Motor neuron (in vitro differentiated cells): ENCODE results near the gene C15orf40. TPM values are rescaled to one million over a fixed set of nuclear protein-coding genes. Genes with fewer than 3 reads are reported as not detected.
A peak's percentile ranks its signal among the peaks of the same experiment; 100 is the strongest.

Experiments
- ATAC-seq, 8 experiments: fragments of 200-7000 bp; cut with Tn5 transposase; replicated peaks in 6 of 8; 2 replicates each; pipeline ENCODE4 v1.8.0; 2021; ENCODE audit warnings: mild to moderate bottlenecking in 8 of 8, moderate library complexity in 8 of 8
- H3K27ac ChIP-seq, 2 donors: fragments of 250-450 bp; sonication (Bioruptor Pico); 2 replicates each; pipeline ENCODE4 v1.9.0; 2021; ENCODE audit warnings: antibody characterized with exemption in 2 of 2, mild to moderate bottlenecking in 2 of 2, moderate library complexity in 1 of 2
- H3K4me1 ChIP-seq, 2 donors: fragments of 250-450 bp; sonication (Bioruptor Pico); replicated peaks in 1 of 2; 2 replicates each; pipeline ENCODE4 v1.6.1; 2021; ENCODE audit warnings: antibody characterized with exemption in 2 of 2, mild to moderate bottlenecking in 2 of 2, moderate library complexity in 1 of 2
- H3K4me3 ChIP-seq, 5 donors: fragments of 250-450 bp; sonication (Bioruptor Pico); 2 replicates each; pipeline ENCODE4 v1.9.0; 2021; ENCODE audit warnings: antibody characterized with exemption in 5 of 5, mild to moderate bottlenecking in 5 of 5, moderate library complexity in 4 of 5
- WGBS, 10 experiments: fragments of 450-650 bp; shearing (Covaris generic); methylation state at CpG; one replicate each; pipeline ENCODE4 v1.0.0; 2022; 5-methylcytosine and 5-hydroxymethylcytosine counted together
- in situ Hi-C, 9 experiments: fragments of 400-800 bp; cut with MboI; loops; one replicate each; pipeline ENCODE4 v1.15.0; 2021; ENCODE audit warnings: low sequenced_read_pairs in 9 of 9, low pct_unique_long_range_greater_than_20kb in 2 of 9; ENCODE audit not compliant: unreplicated experiment in 9 of 9
- total RNA-seq, 8 experiments: library from RNA; unstranded; fragments of 300-600 nt; gene quantifications; 2 replicates each; pipeline versions ENCODE4 v1.2.3 to v1.2.4, GENCODE V29; 2022

The C15orf40 gene
- total RNA-seq, 8 experiments from 2014 or later, result 12.2 to 26.0 (median 23.0) TPM

DNA sequence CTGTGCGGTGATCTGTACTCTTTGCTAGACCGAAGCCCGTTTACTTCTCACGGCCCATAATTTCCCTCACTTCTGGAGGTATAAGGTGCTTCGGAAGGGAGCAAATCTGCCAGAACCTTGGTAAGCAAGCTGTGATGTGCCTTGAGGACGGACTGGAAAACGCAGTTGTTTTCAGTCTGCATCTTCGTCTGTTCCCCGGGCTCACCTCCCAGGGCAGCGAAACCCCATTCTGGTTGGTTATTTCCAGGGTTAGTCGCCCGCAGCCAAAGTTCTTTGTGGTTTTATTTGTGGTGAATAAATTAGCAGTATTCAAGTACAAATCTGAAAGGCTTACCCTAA lies 25.0 kb downstream of the C15orf40 start:
- ATAC-seq, result peak in 5 of 8 experiments; percentile 1 to 50 (median 38)
- 0 to 6% (median 0%) methylated on average over 3 to 12 of the region's 12 CpGs; no CpG with 5 or more reads in 3 of the 10 experiments for WGBS, 10 experiments
- Histone ChIP-seq H3K4me1 (peaks cover 9 to 12% of the 10 kb centered on the region in 2 donors), H3K4me3 (peak overlapping the region; percentile 67 to 82 (median 71)), H3K27ac (peak overlapping the region; percentile 84 to 87)
- in situ Hi-C loops, result loop anchor here in 1 of 9 experiments (25.0 kb wide), 1 partner anchor 399 kb away; no protein-coding TSS in a partner anchor

DNA sequence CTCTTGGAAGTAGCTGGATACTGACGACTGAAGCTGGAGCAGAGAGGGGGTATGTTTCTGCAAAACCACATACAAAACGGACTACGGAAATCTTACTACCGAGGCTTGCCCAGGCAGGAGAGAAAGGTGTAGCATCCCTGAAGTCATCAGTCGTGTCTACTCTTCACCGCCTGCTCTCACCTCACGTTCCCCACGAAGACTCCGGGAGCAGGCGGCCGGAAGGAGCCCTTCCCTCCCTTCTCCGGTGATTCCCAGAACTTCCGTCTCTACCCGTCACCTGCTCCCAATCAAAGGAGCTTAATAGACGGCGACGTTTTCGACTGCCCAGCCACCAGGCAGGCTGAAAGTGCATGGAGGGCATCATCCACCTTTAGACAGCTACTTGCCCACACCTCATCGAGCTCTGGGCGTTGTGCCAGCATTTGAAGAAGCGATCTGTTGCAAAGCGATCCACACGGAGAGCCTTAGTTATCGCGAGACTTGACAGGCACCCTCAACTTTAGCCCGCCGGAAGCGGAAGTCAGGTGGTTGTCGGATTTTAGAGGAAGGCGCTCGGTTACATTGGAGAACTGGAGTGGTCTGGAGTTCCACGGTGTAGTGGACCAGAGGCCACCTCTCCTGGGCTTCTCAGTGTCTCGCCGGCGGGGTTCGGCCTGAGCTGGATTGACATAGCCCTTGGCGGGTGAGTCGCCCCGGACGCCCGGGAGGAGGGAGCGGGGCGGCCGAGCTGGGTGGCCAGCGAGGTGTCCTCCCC lies 25.6 kb downstream of the C15orf40 start, which contains the start of gene RAMAC:
Gene RAMAC (plus strand): TSS at position 523 of the 754 bp plus-strand sequence. CDS start 2,809 bp downstream, outside the sequence.
- Histone ChIP-seq H3K4me3 (peak within 1 kb of the TSS; percentile 67 to 82 (median 71)), H3K27ac (peak within 1 kb of the TSS; percentile 84 to 87), H3K4me1 (peaks cover 12% of the 10 kb centered on the region in 2 donors)
- 0 to 27% (median 0%) methylated on average over 1 to 17 of the region's 45 CpGs; no CpG with 5 or more reads in 1 of the 10 experiments for WGBS, 10 experiments
- peak; percentile 96 to 99 (median 98) for ATAC-seq
- in situ Hi-C loops, result loop anchor here in 1 of 9 experiments (25.0 kb wide), 1 partner anchor 399 kb away; no protein-coding TSS in a partner anchor

DNA sequence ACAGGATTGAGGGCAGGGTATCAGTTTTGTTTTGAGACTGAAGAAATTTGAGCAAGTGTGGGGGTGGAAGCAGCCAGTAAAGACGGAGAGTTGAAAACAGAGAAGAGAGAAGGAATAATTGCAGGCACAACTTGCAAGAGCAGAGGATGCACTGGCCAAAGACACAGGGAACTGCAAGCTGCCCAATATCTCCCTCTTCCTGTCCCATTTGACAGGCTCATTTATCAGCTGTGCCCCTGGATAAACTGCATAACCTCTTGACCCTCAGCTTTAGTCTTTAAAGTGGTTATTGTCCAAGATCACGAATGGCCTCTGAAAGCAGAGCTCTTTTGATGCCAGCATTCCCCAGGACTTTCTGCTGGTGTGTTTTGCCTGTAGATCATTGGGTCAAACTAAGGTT lies 30.5 kb downstream of the C15orf40 start:
- in situ Hi-C loops, result loop anchor here in 1 of 9 experiments (25.0 kb wide), 1 partner anchor 394 kb away; no protein-coding TSS in a partner anchor
- H3K4me1 ChIP-seq, result peaks cover 5 to 8% of the 10 kb centered on the region in 2 donors
- ATAC-seq, result no peak
- H3K4me3 ChIP-seq, result no peak overlapping the region
- 0 to 100% (median 19%) methylated on average over 1 to 2 of the region's 2 CpGs; no CpG with 5 or more reads in 1 of the 10 experiments for WGBS, 10 experiments
- no peak overlapping the region for H3K27ac ChIP-seq

DNA sequence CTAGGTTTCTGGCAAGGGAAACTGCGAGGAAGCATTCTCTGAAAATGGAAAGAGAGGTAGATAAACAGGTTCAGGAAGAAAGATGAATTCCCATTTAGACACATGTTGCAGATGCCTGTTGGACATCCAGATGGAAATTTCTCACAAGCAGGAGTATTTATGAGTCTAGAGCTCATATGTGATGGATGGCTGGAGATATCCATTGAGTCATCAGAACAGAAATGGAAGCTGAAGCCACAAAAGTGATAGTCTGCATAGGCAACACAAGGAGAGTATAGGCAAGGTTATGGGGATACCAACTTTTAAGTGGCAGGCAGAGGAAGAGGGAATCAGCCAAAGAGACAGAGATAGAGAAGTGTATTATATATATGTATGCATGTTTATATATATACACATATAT lies 31.7 kb downstream of the C15orf40 start:
- in situ Hi-C loops, result loop anchor here in 1 of 9 experiments (25.0 kb wide), 1 partner anchor 392 kb away; no protein-coding TSS in a partner anchor
- no peak overlapping the region for H3K27ac ChIP-seq
- peaks cover 0 to 3% of the 10 kb centered on the region in 2 donors for H3K4me1 ChIP-seq
- no peak for ATAC-seq
- 78 to 100% (median 100%) methylated on average over 1 of the region's 1 CpG; no CpG with 5 or more reads in 3 of the 10 experiments for WGBS, 10 experiments
- no peak overlapping the region for H3K4me3 ChIP-seq

DNA sequence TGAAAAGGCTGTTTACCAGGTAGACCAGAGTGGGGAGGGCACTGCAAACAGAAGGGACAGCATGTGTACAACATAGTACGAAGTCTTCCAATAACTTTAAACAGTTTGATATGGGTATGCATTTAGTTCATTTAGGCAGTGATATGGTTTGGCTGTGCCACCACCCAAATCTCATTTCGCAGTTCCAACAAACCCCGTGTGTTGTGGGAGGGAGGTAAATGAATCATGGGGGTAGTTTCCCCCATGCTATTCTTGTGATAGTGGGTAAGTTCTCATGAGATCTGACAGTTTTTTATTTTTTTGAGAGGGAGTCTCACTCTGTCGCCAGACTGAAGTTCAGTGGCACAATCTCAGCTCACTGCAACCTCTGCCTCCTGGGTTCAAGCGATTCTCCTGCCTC lies 33.0 kb downstream of the C15orf40 start:
- ATAC-seq, result no peak
- H3K4me3 ChIP-seq, result no peak overlapping the region
- H3K4me1 ChIP-seq, result peaks cover 0 to 3% of the 10 kb centered on the region in 2 donors
- no peak overlapping the region for H3K27ac ChIP-seq
- in situ Hi-C loops, result loop anchor here in 1 of 9 experiments (25.0 kb wide), 1 partner anchor 391 kb away; no protein-coding TSS in a partner anchor
- WGBS, 10 experiments, result 58 to 100% (median 85%) methylated on average over 1 to 4 of the region's 5 CpGs; no CpG with 5 or more reads in 3 of the 10 experiments

DNA sequence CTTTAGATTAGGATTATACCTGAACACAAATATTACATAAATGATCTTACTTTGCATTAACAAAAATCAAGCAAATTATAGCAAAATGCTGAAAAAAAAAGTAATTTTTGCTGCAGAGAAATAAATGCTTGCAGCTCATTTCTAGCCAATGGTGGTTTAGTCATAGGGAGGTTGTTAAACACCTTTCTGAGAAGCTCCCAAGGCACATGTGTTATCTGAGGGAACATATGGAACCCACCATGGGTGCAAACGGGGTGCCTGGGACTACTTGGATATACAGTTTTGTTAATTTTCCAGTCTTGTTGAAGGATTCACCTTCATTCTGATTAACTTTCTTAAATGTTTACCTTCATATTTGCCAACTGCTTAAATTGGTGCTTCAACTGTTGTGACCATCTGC lies 34.4 kb downstream of the C15orf40 start:
- H3K27ac ChIP-seq, result no peak overlapping the region
- peaks cover 0 to 3% of the 10 kb centered on the region in 2 donors for H3K4me1 ChIP-seq
- in situ Hi-C loops, result loop anchor here in 1 of 9 experiments (25.0 kb wide), 1 partner anchor 390 kb away; no protein-coding TSS in a partner anchor
- no peak overlapping the region for H3K4me3 ChIP-seq
- no peak for ATAC-seq
- 40 to 100% (median 96%) methylated on average over 1 of the region's 1 CpG; no CpG with 5 or more reads in 4 of the 10 experiments for WGBS, 10 experiments

DNA sequence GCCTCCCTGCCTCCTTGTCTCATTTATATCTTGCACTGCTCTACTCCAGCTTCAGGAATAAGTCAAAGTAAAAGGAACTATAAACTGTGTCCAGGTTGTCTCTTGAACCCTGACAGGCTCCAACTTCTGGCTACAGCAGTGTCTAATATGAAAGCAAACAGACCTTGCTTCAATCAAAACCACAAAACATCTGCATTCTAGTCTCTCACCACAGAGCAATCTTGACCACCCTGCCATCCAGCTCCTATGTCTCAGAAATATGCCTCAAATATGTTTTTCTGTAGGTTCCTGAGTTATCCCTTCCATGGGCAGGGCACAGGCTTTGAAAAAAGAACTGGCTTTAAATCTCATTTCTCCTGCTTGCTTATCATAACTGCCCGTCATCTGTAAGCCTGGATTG lies 38.4 kb downstream of the C15orf40 start:
- in situ Hi-C loops, result no loop called here
- Histone ChIP-seq H3K4me3 (no peak overlapping the region), H3K27ac (no peak overlapping the region), H3K4me1 (no peaks in the 10 kb centered on the region)
- ATAC-seq, result no peak
- 75 to 100% (median 100%) methylated on average over 1 of the region's 1 CpG; no CpG with 5 or more reads in 4 of the 10 experiments for WGBS, 10 experiments

DNA sequence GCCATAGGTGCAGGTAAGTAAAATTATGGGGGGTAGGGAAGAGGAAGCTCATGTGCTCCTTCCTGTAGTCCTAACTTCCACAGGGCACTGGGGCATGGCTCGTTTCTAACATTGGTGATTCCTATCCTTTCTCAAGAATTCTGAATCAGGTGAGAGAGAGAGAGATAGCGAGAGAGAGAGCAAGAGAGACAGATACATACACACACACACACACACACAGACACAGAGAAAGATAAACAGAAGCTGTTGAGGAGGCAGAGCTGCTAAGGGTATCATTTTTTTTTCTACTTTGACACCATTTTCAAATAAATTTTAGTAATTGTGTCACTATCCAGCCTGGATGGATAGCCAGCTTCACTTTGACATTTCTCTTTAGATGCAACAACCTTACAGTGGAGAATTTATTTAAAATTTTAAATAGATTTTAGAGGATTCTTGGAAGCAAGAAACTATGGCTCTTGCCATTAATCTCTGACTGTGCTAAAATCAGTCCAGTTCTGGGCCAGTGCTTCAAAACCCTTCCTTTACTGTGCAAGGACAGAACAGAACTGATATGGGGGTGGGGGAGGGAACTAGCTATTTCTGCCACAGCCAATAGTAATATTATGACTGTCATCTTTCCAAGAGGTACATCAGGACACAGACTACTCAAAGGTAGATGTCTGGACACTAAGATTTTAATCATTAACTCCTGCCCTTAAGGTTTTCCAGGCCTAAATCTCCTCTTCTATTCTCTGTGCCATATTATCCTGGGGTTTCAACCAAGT lies 40.0 kb downstream of the C15orf40 start:
- ATAC-seq, result peak in 1 of 8 experiments; percentile 41
- in situ Hi-C loops, result no loop called here
- 0 to 86% (median 29%) methylated on average over 1 to 2 of the region's 2 CpGs; no CpG with 5 or more reads in 3 of the 10 experiments for WGBS, 10 experiments
- H3K4me3 ChIP-seq, result no peak overlapping the region
- H3K27ac ChIP-seq, result no peak overlapping the region
- no peaks in the 10 kb centered on the region for H3K4me1 ChIP-seq

DNA sequence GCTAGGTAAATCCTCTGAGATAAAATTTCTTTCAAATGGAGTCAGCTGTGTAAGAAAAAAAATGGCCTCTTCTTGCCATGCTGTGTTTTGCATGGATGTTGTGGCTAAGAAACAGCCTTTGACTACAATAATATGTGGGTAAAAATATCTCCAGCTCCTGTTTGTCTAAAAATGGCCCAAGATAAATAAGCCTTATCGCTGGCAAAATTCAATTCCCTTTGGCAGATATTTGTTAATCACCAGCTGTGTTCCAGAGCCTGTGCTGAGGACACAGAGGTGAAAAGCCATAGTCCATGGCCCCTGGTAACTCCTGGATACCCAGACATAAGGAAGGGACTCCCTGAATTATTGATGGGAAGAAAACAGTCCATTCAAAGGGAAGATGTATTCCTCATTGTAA lies 40.7 kb downstream of the C15orf40 start:
- WGBS, 10 experiments, result 50 to 100% (median 86%) methylated on average over 1 of the region's 1 CpG; no CpG with 5 or more reads in 4 of the 10 experiments
- in situ Hi-C loops, result no loop called here
- Histone ChIP-seq H3K4me1 (no peaks in the 10 kb centered on the region), H3K27ac (no peak overlapping the region), H3K4me3 (no peak overlapping the region)
- no peak for ATAC-seq

DNA sequence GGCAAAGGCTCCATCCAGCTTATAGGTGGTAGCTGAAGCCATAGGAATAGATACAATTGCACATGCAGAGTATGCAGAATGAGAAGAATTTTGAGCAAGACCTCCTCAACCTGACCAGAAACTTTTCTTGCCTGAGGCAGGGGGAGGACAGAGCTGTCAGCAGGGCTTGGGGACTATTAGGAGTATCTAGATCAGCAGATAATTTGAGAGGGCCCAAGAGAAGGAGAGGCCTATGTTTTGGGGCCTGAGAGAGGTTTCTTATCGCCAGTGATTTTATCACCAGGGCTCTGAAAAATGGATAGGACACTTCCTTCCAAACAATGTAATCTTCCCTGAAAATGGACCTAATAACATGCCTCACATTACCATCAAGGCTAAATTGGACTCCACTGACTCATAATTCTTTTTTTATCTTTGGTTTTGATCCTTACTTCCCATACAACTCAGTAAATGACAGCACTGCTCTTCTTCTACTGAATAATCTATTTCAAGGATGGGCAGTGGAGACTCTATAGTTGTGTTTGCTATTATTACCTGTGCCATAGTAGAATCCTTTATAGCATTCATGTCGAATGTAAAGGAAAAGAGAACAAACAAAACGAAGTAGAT lies 41.3 kb downstream of the C15orf40 start:
- peak in 1 of 8 experiments; percentile 23 for ATAC-seq
- Histone ChIP-seq H3K4me1 (no peaks in the 10 kb centered on the region), H3K4me3 (no peak overlapping the region), H3K27ac (no peak overlapping the region)
- in situ Hi-C loops, result no loop called here
- WGBS, 10 experiments, result 13 to 82% (median 42%) methylated on average over 1 to 3 of the region's 3 CpGs

DNA sequence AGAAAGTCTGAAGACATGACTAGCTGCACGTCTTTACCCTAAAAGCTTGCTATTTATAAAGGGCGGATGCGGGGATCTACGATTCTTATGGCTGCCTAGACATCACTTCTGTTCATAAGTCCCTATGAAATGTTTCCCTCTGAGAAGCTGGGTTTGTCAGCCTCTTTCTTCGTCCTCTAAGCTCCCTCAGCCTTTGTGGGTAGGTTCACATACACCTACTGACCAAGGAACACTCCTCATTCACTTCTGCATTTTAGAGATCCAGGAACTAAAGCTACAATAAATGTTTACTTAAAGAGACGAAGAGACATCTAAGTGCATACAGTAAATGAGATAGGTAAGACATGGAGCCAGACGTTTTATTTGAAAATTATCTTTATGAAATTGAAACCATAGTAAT lies 42.1 kb downstream of the C15orf40 start:
- no peak for ATAC-seq
- H3K27ac ChIP-seq, result no peak overlapping the region
- H3K4me1 ChIP-seq, result no peaks in the 10 kb centered on the region
- in situ Hi-C loops, result no loop called here
- WGBS, 10 experiments, result 37 to 88% (median 62%) methylated on average over 2 to 7 of the region's 7 CpGs; no CpG with 5 or more reads in 2 of the 10 experiments
- H3K4me3 ChIP-seq, result no peak overlapping the region

DNA sequence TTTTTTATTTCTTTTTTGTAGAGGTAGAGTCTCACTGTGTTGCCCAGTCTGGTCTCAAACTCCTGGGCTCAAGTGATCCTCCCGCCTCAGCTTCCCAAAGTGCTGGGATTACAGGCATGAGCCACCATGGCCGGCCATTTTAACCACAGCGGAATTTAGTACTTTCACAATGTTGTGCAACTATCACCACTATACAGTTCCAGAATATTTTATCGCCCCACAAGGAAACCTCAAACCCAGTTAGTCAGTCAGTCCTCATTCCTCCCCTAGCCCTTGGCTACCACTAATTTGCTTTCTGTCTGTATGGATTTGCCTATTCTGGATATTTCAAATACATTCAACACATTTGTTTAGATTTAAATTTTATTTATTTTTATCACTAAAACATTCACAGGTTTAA lies 43.4 kb downstream of the C15orf40 start:
- in situ Hi-C loops, result no loop called here
- no peaks in the 10 kb centered on the region for H3K4me1 ChIP-seq
- no peak overlapping the region for H3K4me3 ChIP-seq
- H3K27ac ChIP-seq, result no peak overlapping the region
- no peak for ATAC-seq
- 33 to 100% (median 86%) methylated on average over 1 to 4 of the region's 4 CpGs; no CpG with 5 or more reads in 2 of the 10 experiments for WGBS, 10 experiments
